OCI-LY1 (cell line): Measurements from ENCODE around the gene EIF4E3.

Experiments used
- H2AFZ ChIP-seq: fragments of 200-600 bp; sonication (generic), shearing (Covaris generic); 2 replicates; pipeline ENCODE4 v1.6.0; 2014; ENCODE audit warnings: antibody characterized with exemption, mild to moderate bottlenecking, low read length
- H3F3A ChIP-seq: fragments of 200-600 bp; sonication (generic), shearing (Covaris generic); 2 replicates; pipeline ENCODE4 v1.6.0; 2014; ENCODE audit warnings: mild to moderate bottlenecking, antibody characterized with exemption, low read length, moderate library complexity; ENCODE audit not compliant: insufficient read depth
- H3K27ac ChIP-seq: fragments of 200-600 bp; sonication (generic); 2 replicates; pipeline ENCODE4 v1.5.1; 2014; ENCODE audit warnings: low read length, mixed run types, mild to moderate bottlenecking, low read depth; ENCODE audit not compliant: poor library complexity, severe bottlenecking
- H3K27me3 ChIP-seq: fragments of 200-600 bp; sonication (generic); 2 replicates; pipeline ENCODE4 v1.6.0; 2014; ENCODE audit warnings: antibody characterized with exemption, mild to moderate bottlenecking, low read length, moderate library complexity; ENCODE audit not compliant: insufficient read depth
- H3K36me3 ChIP-seq: fragments of 200-600 bp; sonication (generic); 2 replicates; pipeline ENCODE4 v1.6.1; 2014; ENCODE audit warnings: mild to moderate bottlenecking, antibody characterized with exemption, low read length, moderate library complexity, mixed read lengths; ENCODE audit not compliant: insufficient read depth
- H3K4me1 ChIP-seq: fragments of 200-600 bp; sonication (generic); 2 replicates; pipeline ENCODE4 v1.5.1; 2014; ENCODE audit warnings: mild to moderate bottlenecking, low read length, moderate library complexity; ENCODE audit not compliant: insufficient read depth, severe bottlenecking
- H3K4me2 ChIP-seq: fragments of 200-600 bp; sonication (generic), shearing (Covaris generic); 2 replicates; pipeline ENCODE4 v1.6.1; 2014; ENCODE audit warnings: low read length
- H3K4me3 ChIP-seq: fragments of 200-600 bp; sonication (generic); 2 replicates; pipeline ENCODE4 v1.5.1; 2014; ENCODE audit warnings: low read length, low read depth, mild to moderate bottlenecking, mixed read lengths; ENCODE audit not compliant: poor library complexity, severe bottlenecking
- H3K79me2 ChIP-seq: fragments of 200-600 bp; shearing (Covaris generic); 2 replicates; pipeline ENCODE4 v1.6.1; 2016; ENCODE audit warnings: mixed run types, low read length, mixed read lengths; ENCODE audit not compliant: insufficient read depth
- H3K9ac ChIP-seq: fragments of 200-600 bp; sonication (generic), shearing (Covaris generic); 2 replicates; pipeline ENCODE4 v1.6.1; 2014; ENCODE audit warnings: mild to moderate bottlenecking, low read length, mixed read lengths
- H3K9me2 ChIP-seq: fragments of 200-600 bp; sonication (generic), shearing (Covaris generic); 2 replicates; pipeline ENCODE4 v1.6.1; 2014; ENCODE audit warnings: low read depth, mild to moderate bottlenecking, low read length, mixed read lengths
- H3K9me3 ChIP-seq: fragments of 200-600 bp; shearing (Covaris generic); 2 replicates; pipeline ENCODE4 v1.6.1; 2014; ENCODE audit warnings: low read length, mixed read lengths
- H4K20me1 ChIP-seq: fragments of 200-600 bp; sonication (generic), shearing (Covaris generic); 2 replicates; pipeline ENCODE4 v1.6.0; 2016; ENCODE audit warnings: mild to moderate bottlenecking, low read length; ENCODE audit not compliant: insufficient read depth
- CTCF ChIP-seq: fragments of 200-600 bp; sonication (generic), shearing (Covaris generic); IDR thresholded peaks from 2 replicates; pipeline ENCODE4 v1.5.1; 2017; ENCODE audit warnings: mild to moderate bottlenecking, antibody characterized with exemption, low read length, moderate library complexity, mixed read lengths
- EZH2 ChIP-seq: fragments of 200-600 bp; sonication (generic), shearing (Covaris generic); IDR thresholded peaks from 2 replicates; pipeline ENCODE4 v1.8.0; 2017; ENCODE audit warnings: borderline replicate concordance, mixed run types, mild to moderate bottlenecking, antibody characterized with exemption, low read length, moderate library complexity, mixed read lengths

Gene EIF4E3

GRCh38 chr3:71672340-71672739 is 52.9 kb downstream of the EIF4E3 start:
- Histone ChIP-seq H3K27ac (no peak overlapping the region), H2AFZ (no peak overlapping the region), H3K79me2 (no peaks in the 10 kb centered on the region), H3K4me3 (no peak overlapping the region), H3K9me2 (no peaks in the 10 kb centered on the region), H3K36me3 (no peaks in the 10 kb centered on the region), H3K9me3 (no peaks in the 10 kb centered on the region), H4K20me1 (no peaks in the 10 kb centered on the region), H3K9ac (no peak overlapping the region), H3K4me1 (no peaks in the 10 kb centered on the region), H3K27me3 (0 out of 2 replicates have a peak, but pooled peaks cover 4% of the 10 kb centered on the region), H3F3A (no peaks in the 10 kb centered on the region), H3K4me2 (no peak overlapping the region)
- TF ChIP-seq EZH2 (no peak), CTCF (no peak)

- Histone ChIP-seq H3K79me2 (no peaks in the 10 kb centered on the region), H4K20me1 (no peaks in the 10 kb centered on the region), H3K4me2 (no peak overlapping the region), H3K4me3 (no peak overlapping the region), H3K4me1 (no peaks in the 10 kb centered on the region), H2AFZ (no peak overlapping the region), H3K9me3 (no peaks in the 10 kb centered on the region), H3F3A (no peaks in the 10 kb centered on the region), H3K9ac (no peak overlapping the region), H3K9me2 (no peaks in the 10 kb centered on the region), H3K27ac (no peak overlapping the region), H3K27me3 (0 out of 2 replicates have a peak, but pooled peaks cover 4% of the 10 kb centered on the region), H3K36me3 (no peaks in the 10 kb centered on the region)
- TF ChIP-seq CTCF (no peak), EZH2 (no peak)
Observed at GRCh38 chr3:71671216-71671845, 53.9 kb downstream of the EIF4E3 start.

- H3K27ac ChIP-seq, result no peak overlapping the region
- H4K20me1 ChIP-seq, result no peaks in the 10 kb centered on the region
- no peak for TF ChIP-seq EZH2
- no peak for TF ChIP-seq CTCF
- no peaks in the 10 kb centered on the region for H3K9me3 ChIP-seq
- no peaks in the 10 kb centered on the region for H3K79me2 ChIP-seq
- no peak overlapping the region for H3K4me3 ChIP-seq
- H3K27me3 ChIP-seq, result no peaks in the 10 kb centered on the region
- H3F3A ChIP-seq, result no peaks in the 10 kb centered on the region
- H3K9ac ChIP-seq, result no peak overlapping the region
- H3K36me3 ChIP-seq, result no peaks in the 10 kb centered on the region
- no peak overlapping the region for H2AFZ ChIP-seq
- no peak overlapping the region for H3K4me2 ChIP-seq
- no peaks in the 10 kb centered on the region for H3K9me2 ChIP-seq
- H3K4me1 ChIP-seq, result no peaks in the 10 kb centered on the region
Observed at GRCh38 chr3:71662568-71662967, 62.6 kb downstream of the EIF4E3 start.
